ENCODE data around the gene LYRM4. TPM values are rescaled to one million over a fixed set of nuclear protein-coding genes. Genes with fewer than 3 reads are reported as not detected.

Gene LYRM4
- total and polyA plus RNA-seq, 2 donors (not counting 1 experiment from before 2014, with no cell fraction given), result 22.1 to 29.5 TPM

DNA sequence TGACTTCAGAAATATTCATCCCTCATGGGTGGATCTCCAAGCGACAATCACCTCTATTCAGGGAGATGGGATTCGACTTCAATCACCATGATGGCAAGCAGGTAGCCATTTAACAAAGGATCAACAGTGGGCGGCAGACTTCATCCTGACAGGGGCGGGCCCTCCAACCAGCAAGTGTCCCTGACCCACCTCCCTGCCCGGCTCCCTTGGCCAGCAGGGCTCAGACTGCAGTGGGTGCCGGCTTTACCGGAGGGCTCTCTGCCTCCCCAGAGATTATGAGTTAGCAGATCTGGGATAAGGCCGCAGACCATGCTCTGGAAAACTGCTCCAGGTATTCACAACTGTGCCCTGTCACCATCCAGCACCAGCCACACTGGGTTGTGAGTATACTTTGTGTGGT, 136.2 kb downstream of the LYRM4 start:
- no peak overlapping the region for H3K4me3 ChIP-seq (ENCODE audit: control extremely low read depth in 1 of 5, extremely low read depth in 1 of 5, insufficient read depth in 1 of 5, low read depth in 2 of 5, low read length in 4 of 5)
- 98% methylated on average over 5 of the region's 8 CpGs for WGBS (ENCODE audit: insufficient coverage)

More for the DNA sequence above, 136.2 kb downstream of the LYRM4 start:
- Histone ChIP-seq H3K27ac (ENCODE audit: low read length in 2 of 2) (no peak overlapping the region), H3K4me2 (replicated peaks; ENCODE audit: low read depth, low read length, poor library complexity, severe bottlenecking) (no peak overlapping the region), H3K27me3 (replicated peaks in 1 of 4; ENCODE audit: control extremely low read depth in 1 of 4, control insufficient read depth in 3 of 4, insufficient read depth in 4 of 4, low read length in 3 of 4) (no peaks in the 10 kb centered on the region), H3K79me2 (ENCODE audit: control insufficient read depth, insufficient read depth, low read length) (peaks cover 13% of the 10 kb centered on the region), H4K20me1 (ENCODE audit: control insufficient read depth, insufficient read depth, low read length, poor library complexity, severe bottlenecking) (no peaks in the 10 kb centered on the region), H3K9ac (ENCODE audit: low read length) (no peak overlapping the region), H3K36me3 (replicated peaks in 1 of 2; ENCODE audit: control extremely low read depth in 1 of 2, control insufficient read depth in 1 of 2, extremely low read depth in 1 of 2, insufficient read depth in 2 of 2, low read length in 1 of 2) (no peaks in the 10 kb centered on the region), H3K9me3 (ENCODE audit: control extremely low read depth in 1 of 3, control insufficient read depth in 2 of 3, insufficient read depth in 1 of 3, low read length in 2 of 3) (peaks cover 0 to 6% (median 0%) of the 10 kb centered on the region in 3 donors), H3K4me1 (ENCODE audit: control insufficient read depth in 2 of 2, insufficient read depth in 2 of 2, low read length in 2 of 2) (peaks cover 9 to 11% of the 10 kb centered on the region in 2 donors), H2AFZ (ENCODE audit: insufficient read depth, low read depth, low read length, poor library complexity, severe bottlenecking) (no peak overlapping the region)
- ChIA-PET CTCF (no interaction called here), POLR2A (no interaction called here)
- peaks cover 16% of the 10 kb centered on the region for H3K4me1 Mint-ChIP-seq
- H3K27ac Mint-ChIP-seq, result no peak overlapping the region
- no peaks in the 10 kb centered on the region for H3K27me3 Mint-ChIP-seq
- no peaks in the 10 kb centered on the region for H3K9me3 Mint-ChIP-seq (ENCODE audit: insufficient read depth)
- TF ChIP-seq EZH2 (IDR thresholded peaks at IDR 0.05; ENCODE audit: borderline replicate concordance, insufficient read depth, low read depth, low read length, poor library complexity, severe bottlenecking) (no peak), CTCF (IDR thresholded peaks at IDR 0.05) (no peak)
- DNase-seq (no peak), ATAC-seq (ENCODE audit: low read depth) (no peak)
- no peak overlapping the region for H3K4me3 Mint-ChIP-seq
- intact Hi-C loops (cut with micrococcal nuclease), result no loop called here
